ENCODE data around the gene PCSK2.

PCSK2 gene

GRCh38 chr20:17482536-17482935 lies 255.7 kb downstream of the PCSK2 start:
- DNase-seq (ENCODE audit: extremely low spot score) = no peak
- TF ChIP-seq CTCF (IDR thresholded peaks at IDR 0.05; ENCODE audit: control extremely low read depth, extremely low read depth, low read depth, missing control alignments) = no peak
- ChIA-PET CTCF (no interaction called here), POLR2A (no interaction called here)

GRCh38 chr20:17485017-17485416 lies 258.2 kb downstream of the PCSK2 start:
- CTCF ChIA-PET = no interaction called here
- POLR2A ChIA-PET = no interaction called here
- DNase-seq (ENCODE audit: extremely low spot score) = no peak
- TF ChIP-seq CTCF (IDR thresholded peaks at IDR 0.05; ENCODE audit: control extremely low read depth, extremely low read depth, low read depth, missing control alignments) = no peak

- TF ChIP-seq CTCF (IDR thresholded peaks at IDR 0.05; ENCODE audit: control extremely low read depth, extremely low read depth, low read depth, missing control alignments) = no peak
- ChIA-PET POLR2A (no interaction called here), CTCF (interaction anchor here (1.9 kb wide), 1 partner anchor 16 kb away, joined by 4 read pairs; no protein-coding TSS in a partner anchor)
- no peak for DNase-seq (ENCODE audit: extremely low spot score)
These were observed 262.2 kb downstream of the PCSK2 start for GRCh38 chr20:17488916-17489600.

GRCh38 chr20:17490501-17490900 lies 263.7 kb downstream of the PCSK2 start:
- no peak for DNase-seq (ENCODE audit: extremely low spot score)
- TF ChIP-seq CTCF (IDR thresholded peaks at IDR 0.05; ENCODE audit: control extremely low read depth, extremely low read depth, low read depth, missing control alignments) = no peak
- CTCF ChIA-PET = no interaction called here
- POLR2A ChIA-PET = no interaction called here

- ChIA-PET CTCF (no interaction called here), POLR2A (no interaction called here)
- no peak for DNase-seq (ENCODE audit: extremely low spot score)
- no peak for TF ChIP-seq CTCF (IDR thresholded peaks at IDR 0.05; ENCODE audit: control extremely low read depth, extremely low read depth, low read depth, missing control alignments)
These were observed 264.2 kb downstream of the PCSK2 start for GRCh38 chr20:17491041-17491440.

GRCh38 chr20:17491488-17491887 lies 264.6 kb downstream of the PCSK2 start:
- POLR2A ChIA-PET = no interaction called here
- TF ChIP-seq CTCF (IDR thresholded peaks at IDR 0.05; ENCODE audit: control extremely low read depth, extremely low read depth, low read depth, missing control alignments) = no peak
- CTCF ChIA-PET = no interaction called here
- DNase-seq (ENCODE audit: extremely low spot score) = no peak

All from GM10248 (cell line).